Stimulated activated CD4-positive, alpha-beta T cell treated with anti-CD3 and anti-CD28 coated beads, Interleukin-4, amount 100 ng/mL, for 4 hours (primary cell): ENCODE measurements around the gene PIP5K1B.
A peak's percentile ranks its signal among the peaks of the same experiment; 100 is the strongest.
"Not testable (repeated sequence)": the region's sequence is repeated elsewhere in the genome, so short reads cannot be mapped to it uniquely, and the experiment has no call there.

Experiments
- DNase-seq, 2 experiments: peaks; one replicate each; pipeline ENCODE4 v3.0.0-alpha.2; 2020

Gene PIP5K1B

GRCh38 chr9:68704814-68705530 lies at the start of gene PIP5K1B:
Gene PIP5K1B, plus strand, starts transcription at chr9:68705240. Its CDS starts 117,375 bp downstream, at chr9:68822615.
- DNase-seq: peak in 1 of 2 experiments; percentile 25

- DNase-seq: no peak
These were observed 41.0 kb upstream of the PIP5K1B start for GRCh38 chr9:68664036-68664435.

- no peak for DNase-seq
These were observed 36.9 kb upstream of the PIP5K1B start for GRCh38 chr9:68668127-68668526.

- no peak for DNase-seq
These were observed 35.8 kb upstream of the PIP5K1B start for GRCh38 chr9:68669218-68669617.

GRCh38 chr9:68672215-68672614 lies 32.8 kb upstream of the PIP5K1B start:
- no peak for DNase-seq

GRCh38 chr9:68672625-68673024 lies 32.4 kb upstream of the PIP5K1B start:
- DNase-seq: no peak

- DNase-seq: no peak
These were observed 26.6 kb upstream of the PIP5K1B start for GRCh38 chr9:68678430-68678829.

- no peak for DNase-seq
These were observed 21.6 kb upstream of the PIP5K1B start for GRCh38 chr9:68683433-68683832.

GRCh38 chr9:68685213-68685612 lies 19.8 kb upstream of the PIP5K1B start:
- DNase-seq: no peak

GRCh38 chr9:68685770-68686169 lies 19.3 kb upstream of the PIP5K1B start:
- DNase-seq: no peak

- no peak for DNase-seq
These were observed 15.0 kb upstream of the PIP5K1B start for GRCh38 chr9:68690088-68690487.

GRCh38 chr9:68692519-68692918 lies 12.5 kb upstream of the PIP5K1B start:
- no peak for DNase-seq

- DNase-seq: no peak
These were observed 10.9 kb upstream of the PIP5K1B start for GRCh38 chr9:68694125-68694524.

- DNase-seq: no peak
These were observed 7.2 kb upstream of the PIP5K1B start for GRCh38 chr9:68697851-68698250.

- DNase-seq: no peak
These were observed 6.0 kb upstream of the PIP5K1B start for GRCh38 chr9:68698943-68699509.

GRCh38 chr9:68699625-68700024 lies 5.4 kb upstream of the PIP5K1B start:
- not testable (repeated sequence) for DNase-seq

- no peak for DNase-seq
These were observed 2.5 kb upstream of the PIP5K1B start for GRCh38 chr9:68702493-68702892.

GRCh38 chr9:68703672-68704071 lies 1.4 kb upstream of the PIP5K1B start:
- DNase-seq: no peak

- no peak for DNase-seq
These were observed 584 bp upstream of the PIP5K1B start for GRCh38 chr9:68704498-68704813.

GRCh38 chr9:68705531-68706362 lies 707 bp downstream of the PIP5K1B start:
- no peak for DNase-seq

- DNase-seq: no peak
These were observed 1.5 kb downstream of the PIP5K1B start for GRCh38 chr9:68706363-68707201.

- no peak for DNase-seq
These were observed 2.9 kb downstream of the PIP5K1B start for GRCh38 chr9:68707801-68708488.
